Left lobe of liver (tissue), 2 donors: Measurements from ENCODE around the gene STAC2. TPM values are rescaled to one million over a fixed set of nuclear protein-coding genes. Genes with fewer than 3 reads are reported as not detected.

ENCODE experiments used
- ATAC-seq: fragments of 200-7000 bp; cut with Tn5 transposase; one replicate; pipeline ENCODE4 v1.9.1; 2020; ENCODE audit warnings: mild to moderate bottlenecking, moderate library complexity
- DNase-seq: peaks from one replicate; pipeline ENCODE4 v3.0.0-alpha.2; 2020; ENCODE audit warnings: low spot score
- total RNA-seq: library from RNA; stranded (reverse); gene quantifications from one replicate; pipeline ENCODE4 v1.2.1, GENCODE V29; 2021
- donor health status: DM: no; HTN: no; CAD: no; lungs with moderate emphysema.
- donor health status: DM: no; HTN: yes; CAD: no.

Gene STAC2
- total RNA-seq, 1 donor from 2014 or later: not detected

DNA sequence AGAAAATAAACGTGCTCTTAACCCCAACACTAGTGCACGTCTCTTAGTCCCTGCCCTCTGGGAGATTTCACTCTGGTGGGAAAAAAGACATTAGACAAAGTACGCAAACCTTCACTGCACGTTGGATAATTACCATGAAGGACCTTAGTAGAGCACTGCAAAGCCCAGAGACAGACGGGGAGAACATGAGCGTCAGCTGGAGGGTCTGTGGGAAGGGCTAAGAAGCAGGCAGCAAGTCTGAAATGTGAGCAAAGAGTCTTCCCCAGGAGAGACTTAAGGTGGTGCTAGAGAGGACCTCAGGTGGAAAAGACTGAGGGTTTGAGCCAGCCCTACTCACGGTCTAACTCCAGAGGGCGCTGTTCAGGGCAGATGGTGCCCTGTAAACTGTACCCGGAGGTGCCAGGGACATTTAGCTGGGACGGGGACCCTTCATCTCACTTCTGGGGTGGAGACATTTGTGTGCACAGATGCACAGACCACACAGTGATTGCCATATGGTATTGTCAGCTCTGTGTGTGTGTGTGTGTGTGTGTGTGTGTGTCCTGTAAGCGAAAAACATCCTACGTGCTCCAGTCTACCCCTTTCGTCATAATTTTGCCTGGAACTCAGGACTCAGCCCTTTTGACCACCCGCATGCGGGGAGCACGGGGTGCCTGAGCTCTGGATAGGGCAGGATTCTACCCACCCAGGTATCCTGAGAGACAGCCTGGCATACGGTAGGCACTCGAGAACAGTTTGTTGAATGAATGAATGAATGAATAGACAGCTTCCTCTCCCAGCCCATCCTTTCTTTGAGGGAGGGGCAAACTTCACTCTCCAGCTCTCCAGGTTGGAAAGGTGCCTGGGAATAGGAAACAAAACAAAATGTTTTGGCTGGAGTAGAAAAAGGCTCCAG is 10.1 kb upstream of the STAC2 start:
- DNase-seq (no peak), ATAC-seq (peak; percentile 55)

DNA sequence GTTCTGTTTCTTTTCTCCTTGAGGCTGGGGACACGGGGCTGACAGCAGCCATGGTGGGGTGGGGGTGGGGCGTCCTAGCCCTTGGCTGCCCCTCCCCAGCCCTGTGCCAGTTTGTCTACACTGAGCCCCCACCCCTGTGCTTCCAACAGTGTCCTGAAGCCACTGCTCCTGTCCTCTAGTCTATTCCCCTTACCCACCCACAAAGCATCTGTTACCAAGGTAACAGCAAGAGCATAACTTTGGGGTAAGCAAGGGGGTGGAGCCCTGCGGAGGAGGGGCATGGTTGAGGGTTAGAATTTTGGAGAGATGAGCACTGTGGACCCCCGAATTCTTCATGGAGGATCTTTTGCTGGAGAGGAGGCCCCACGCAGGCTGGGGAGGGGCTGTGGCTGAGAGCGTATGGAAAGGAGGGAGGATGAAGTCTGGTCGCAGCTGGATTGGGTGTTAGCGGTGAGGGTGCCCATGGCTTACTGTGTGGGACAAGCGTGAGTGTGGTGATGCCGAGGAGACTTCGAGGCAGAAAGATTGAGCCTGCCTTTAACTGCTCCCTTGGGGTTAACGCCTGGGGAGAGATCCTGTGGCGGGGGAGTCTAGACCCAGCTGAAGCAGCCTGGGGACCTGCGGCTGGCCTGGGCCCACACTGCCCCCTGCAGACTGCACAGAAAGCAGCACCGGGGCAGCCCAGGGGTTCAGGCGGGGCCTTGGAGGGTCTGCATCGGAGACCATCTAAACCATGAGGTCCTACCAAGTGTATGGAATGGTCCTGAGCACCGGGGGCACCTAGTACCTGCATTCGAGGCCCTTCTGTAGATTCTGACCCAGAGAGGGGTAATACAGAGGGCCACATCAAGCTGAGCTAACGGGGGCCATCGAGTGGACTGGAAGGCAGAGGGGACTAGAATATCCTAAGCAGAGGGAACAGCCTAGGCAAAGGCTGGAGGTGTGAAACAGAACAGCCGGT is 6.1 kb upstream of the STAC2 start:
- no peak for DNase-seq

DNA sequence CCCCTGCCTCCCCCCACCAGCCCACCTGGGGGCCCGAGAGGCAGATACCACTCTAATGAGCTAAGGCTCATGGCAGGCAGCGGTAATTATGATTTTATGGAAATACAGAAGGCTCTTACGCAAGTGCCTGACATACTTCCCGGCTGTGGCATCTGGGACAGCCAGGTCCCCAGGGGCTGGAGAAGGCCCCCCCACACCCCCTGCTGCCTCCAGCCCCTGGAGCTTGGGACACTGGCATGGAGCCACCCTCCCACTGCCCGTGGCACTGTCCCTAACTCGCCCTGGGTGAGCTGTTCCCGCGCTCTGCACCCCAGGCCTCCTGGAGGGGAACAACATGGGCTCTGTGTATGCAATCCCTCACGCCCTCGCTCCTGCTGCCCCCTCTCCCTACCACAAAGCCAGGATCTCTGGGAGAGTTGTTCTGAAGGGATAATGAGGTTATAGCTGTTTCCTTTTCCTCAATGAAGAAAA is 5.4 kb upstream of the STAC2 start:
- DNase-seq (no peak), ATAC-seq (no peak)

More for the DNA sequence above, 6.1 kb upstream of the STAC2 start:
- ATAC-seq: peak; percentile 74

DNA sequence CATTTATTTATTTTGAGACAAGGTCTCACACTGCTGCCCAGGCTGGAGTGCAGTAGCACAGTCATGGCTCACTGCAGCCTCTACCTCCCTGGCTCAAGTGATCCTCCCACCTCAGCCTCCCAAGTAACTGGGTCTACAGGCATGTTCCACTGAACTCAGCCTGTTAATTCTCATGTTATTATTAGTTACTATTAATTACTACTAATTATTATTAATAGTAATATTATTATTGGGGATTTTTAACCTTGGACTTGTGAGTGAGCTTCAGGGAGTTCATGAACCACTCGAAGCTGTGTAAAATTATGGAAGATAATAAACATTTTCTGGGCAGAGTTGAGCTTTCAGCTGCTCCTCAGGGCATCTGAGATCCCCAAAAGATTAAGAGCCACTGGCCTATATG is 4.6 kb upstream of the STAC2 start:
- DNase-seq (no peak), ATAC-seq (no peak)

DNA sequence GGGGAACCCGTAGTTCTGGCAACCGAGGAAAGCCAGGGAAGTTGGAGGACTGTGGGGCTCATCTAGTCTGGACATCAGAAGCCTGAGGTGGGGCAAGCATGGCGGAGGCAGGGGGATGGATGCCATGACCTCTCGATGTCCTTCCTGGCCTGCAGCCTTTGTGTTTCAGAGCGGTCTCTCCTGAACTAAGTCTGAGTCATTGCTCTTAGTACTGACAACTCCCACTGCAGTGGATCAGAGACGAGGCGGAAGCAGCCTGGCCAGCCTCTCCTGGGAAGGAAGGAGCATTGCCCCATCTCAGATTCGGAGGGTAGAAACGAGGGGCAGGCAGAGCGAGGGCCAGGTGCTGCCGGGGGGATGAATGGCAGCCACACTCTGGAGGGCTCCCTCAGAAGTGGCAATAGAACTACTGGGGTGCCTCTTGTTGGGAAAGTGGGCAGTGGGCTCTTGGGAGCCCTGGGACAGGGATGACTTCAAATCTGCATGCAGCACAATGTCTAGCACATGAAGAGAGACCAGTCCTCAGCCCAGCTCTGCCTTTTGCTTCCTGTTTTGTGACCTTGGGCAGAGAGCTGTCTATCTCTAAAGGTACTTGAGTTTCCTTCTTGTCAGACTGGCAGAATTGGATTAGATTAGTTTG is 3.6 kb upstream of the STAC2 start:
- DNase-seq: no peak
- no peak for ATAC-seq

DNA sequence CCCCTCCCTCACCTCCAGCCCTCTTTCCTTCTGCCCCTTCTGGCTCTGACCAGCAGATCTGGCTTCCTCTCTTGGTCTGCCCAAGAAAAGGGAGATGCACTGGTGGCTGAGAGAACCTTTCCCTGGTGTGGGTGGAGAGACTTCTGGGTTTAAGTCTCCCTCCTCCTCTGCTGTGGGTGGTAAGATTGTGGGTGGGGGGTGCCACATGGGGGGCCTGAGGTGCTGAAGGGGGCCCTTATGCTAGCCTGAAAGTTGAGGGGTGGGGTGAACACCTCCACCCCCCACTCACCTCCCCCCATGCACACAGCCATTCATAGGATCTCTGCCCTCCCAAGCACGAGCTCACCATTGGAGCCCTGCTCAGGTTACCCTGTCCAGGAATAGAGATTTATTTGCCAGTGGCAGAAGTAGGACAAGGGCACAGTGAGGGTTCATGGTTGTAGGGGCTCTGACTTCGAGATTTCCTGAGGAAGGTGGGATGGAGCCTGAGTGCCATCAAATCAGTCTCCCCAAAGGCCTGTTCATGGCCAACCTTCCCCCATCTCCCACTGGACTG is 1.7 kb upstream of the STAC2 start:
- no peak for ATAC-seq
- DNase-seq: no peak

DNA sequence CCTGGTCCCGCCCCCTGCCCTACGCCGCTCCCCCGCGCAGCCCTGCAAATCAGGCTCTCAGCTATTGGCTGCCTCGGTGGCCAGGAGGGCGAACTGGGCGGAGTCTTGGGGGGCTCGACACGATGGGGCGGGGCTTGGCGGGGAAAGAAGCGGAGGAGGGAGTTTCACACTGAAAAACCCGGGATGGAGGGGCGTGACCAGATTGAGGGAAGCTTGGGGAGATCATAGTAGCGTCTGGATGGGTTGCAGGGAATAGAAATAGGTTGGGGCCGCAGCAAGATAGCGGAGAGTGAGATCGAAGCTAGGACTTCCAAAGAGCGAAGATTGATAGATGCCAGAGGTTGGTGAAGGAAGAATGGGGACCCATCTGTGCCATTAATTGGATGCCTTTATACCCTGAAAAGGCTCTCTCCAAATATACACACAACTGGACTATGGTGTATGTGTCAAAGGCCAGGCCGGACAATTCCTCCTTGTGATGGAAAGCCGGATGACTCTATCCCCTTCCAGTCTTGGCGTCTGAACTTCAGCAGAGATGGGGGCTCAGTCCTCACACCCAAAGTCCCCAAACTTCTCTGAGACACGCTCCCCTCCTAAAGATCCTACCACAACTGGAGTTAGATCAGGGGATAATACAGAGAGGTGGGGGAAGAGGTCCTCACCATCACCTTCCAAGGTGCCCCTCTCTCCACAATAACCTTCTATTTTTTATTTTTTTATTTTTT is 376 bp upstream of the STAC2 start:
- ATAC-seq: peak; percentile 29
- DNase-seq: no peak

DNA sequence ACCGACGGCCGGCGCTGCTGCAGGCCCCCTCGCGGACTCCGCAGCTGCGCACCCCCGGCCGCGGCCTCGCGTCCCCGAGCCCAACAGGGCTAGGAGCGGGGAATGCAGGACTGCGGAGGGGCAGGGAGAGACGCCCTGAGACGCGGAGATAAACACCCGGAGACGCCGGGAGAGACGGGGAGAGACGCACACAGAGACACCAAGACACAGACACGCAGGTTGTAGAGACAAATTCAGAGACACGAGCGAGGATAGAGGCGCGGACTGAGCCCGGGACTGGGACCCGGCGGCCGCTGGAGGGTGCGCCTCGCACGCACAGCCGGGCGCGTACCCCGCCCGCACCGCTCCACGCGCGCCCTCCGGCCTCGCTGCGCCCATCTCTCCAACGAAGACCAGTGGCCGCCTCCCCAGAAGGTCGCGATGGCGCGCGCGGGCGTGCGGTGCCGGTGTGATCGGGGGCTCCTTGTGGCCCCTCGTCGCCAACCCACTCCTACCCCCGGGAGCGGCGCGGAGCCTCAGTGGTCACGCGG is 902 bp downstream of the STAC2 start:
- ATAC-seq (peak; percentile 17), DNase-seq (no peak)

DNA sequence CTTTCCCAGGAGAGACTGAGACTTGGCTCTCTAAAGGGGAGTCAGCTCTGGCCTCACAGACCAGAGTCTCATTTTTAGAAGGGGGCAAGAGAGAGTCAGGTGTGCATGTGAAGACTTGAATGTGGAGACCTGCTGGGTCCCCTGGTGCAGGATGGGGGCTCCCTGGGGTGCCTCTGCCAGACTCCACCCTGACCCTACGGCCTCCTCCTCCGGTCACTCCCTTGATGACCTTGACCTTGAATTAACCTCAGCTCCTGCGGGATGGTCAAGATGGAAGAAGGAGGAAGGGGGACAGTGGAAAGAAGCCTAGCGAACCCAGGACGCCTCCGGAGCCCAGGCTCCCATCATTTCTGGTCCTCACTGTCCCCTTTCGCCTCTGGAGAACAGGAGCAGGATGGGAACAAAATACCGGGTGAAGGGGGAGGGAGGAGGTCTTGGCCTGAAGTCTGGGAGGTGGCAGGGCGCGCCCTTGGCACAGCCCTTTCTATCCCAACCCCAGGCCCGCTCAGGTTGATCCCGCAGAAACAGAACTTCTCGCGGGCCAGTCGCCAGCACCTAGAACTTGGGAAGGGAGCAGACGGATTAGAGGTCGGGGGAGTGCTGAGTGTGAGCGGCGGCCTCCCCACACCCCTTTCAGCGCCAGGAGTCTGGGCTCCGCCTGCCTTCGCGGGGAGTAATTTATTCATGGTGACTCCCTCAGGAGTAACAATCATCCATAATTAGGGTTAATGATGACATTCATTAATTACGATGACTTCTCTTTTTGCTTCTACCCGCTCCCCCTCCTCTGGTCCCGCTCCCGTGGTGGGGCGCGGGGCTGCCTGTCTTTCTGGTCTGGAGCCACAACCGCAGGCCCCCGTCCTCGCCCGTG is 1.6 kb downstream of the STAC2 start:
- ATAC-seq (no peak), DNase-seq (no peak)

DNA sequence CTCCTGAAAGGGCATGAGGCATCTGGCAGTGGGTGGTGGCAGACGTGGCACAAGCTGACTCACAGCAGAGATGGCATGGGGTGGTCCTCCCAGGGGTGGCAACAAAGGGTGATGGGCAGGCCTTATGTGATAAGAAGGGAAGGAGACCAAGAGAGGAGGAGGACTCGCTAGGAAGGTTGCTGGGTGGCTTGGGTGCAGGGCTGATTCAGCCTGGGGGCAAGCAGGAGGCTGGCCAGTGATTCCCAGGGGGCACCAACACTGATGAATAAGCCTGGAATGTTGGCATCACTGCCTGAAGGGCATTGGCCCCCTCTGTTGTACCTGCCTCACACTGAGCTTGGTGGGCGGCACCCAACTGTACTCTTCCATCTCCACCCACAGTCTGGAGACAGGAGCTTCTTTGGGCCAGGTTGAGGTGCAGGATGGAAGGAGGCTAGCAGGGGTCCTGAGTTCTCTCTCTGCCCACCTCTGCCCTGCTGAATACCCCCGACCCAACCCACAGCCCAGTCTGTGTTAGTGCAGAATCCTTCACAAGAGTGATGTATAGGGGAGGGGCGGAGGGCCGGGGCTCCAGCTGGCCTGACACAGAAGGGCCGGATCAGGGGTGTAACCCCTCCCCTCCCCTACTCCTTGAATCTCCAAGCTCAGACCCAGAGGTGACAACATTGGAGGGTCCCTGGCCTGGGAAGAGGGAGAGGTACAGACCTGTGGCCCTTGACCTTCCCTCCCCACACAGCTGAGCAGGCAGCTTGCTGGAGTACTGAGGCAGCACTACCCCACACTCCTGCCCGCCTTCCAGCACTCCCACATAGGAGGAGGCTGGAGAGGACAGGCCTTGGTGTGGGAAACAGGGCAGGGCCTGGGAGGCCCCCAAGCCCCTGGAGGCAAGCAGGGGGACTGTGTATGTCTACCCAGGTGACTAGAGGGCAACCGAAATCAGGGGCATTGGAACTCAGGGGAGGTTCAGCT is 2.6 kb downstream of the STAC2 start:
- DNase-seq (no peak), ATAC-seq (no peak)

DNA sequence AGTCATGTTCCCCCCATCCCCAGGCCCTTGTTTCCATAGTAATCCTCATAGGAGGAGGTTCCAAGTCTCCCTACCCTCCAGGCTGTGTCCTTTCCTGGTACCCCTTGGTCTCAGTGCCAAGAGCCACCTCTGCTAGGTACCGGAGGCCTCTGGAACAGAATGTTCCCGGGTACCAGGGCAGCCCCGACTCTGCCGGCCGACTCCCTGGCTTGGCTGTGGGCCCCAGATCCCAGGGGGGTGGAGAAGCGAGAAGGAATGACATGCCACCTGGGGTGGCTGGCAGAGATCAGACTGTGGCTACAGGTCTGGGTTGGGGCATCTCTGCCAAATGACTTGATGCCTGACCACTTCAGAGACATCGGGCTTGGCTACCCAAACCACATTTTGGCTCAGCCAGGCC is 3.6 kb downstream of the STAC2 start:
- ATAC-seq: no peak
- no peak for DNase-seq

DNA sequence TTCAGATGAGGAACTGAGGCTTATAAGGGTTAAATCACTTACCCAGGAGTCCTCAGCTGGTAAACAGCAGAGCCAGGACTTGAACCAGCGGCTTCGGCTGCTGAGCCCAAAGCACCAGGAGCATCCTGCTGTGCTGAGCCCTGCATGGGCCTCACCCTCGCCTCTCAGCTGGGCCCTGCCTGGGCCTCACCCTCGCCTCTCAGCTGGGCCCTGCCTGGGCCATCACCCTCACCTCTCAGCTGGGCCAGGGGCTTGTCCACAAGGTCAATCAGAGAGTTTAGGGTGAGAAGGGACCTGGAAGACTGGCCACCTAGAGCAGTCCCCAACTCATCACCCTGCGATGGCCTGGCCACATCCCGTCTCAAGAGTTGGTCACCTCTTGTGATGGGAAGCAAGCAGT is 4.2 kb downstream of the STAC2 start:
- ATAC-seq (no peak), DNase-seq (no peak)

DNA sequence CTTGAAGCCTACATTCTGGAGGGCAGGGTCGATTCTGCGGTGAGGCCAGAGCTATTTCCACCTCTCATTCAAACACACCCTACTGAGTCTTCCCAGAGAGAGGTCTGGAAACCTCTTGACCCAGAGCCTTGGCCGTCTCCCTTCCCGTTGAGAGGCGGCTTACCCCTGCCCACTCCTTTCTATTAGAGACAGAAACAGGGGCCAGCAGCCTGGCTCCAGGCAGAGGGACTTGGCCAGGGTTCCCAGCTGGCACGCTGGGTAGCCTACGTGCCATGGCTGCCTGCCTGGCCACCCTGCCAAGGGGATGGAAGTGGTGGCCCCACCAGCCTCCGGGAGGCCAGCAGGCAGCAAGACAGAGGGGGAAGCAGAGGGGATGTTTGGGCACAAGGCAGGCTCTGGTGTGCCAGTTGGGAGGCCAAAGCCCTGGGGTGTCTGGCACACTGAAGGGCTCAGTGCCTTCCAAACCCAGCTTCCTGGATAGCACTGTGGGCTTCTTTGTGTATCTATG is 6.0 kb downstream of the STAC2 start:
- DNase-seq (no peak), ATAC-seq (peak; percentile 55)

DNA sequence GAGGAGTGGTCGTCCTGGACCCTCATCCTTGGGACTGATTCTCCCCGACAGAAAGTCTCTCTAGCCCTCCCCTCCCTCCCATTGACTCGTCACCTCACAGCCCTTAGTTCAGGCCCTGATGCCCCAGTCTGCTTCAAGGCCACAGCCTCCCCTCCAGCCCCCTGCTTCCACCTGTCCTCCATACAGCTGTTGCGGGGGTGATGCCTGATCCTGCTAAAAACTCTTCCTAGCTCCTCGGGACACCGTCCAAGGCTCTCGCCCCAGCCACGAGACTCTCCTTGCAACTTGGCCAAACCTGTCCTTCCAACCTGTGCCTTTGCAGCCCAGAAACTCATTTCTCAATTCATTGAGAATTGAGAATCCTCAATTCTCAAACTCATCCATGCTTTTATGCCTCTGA is 6.8 kb downstream of the STAC2 start:
- DNase-seq (no peak), ATAC-seq (no peak)

DNA sequence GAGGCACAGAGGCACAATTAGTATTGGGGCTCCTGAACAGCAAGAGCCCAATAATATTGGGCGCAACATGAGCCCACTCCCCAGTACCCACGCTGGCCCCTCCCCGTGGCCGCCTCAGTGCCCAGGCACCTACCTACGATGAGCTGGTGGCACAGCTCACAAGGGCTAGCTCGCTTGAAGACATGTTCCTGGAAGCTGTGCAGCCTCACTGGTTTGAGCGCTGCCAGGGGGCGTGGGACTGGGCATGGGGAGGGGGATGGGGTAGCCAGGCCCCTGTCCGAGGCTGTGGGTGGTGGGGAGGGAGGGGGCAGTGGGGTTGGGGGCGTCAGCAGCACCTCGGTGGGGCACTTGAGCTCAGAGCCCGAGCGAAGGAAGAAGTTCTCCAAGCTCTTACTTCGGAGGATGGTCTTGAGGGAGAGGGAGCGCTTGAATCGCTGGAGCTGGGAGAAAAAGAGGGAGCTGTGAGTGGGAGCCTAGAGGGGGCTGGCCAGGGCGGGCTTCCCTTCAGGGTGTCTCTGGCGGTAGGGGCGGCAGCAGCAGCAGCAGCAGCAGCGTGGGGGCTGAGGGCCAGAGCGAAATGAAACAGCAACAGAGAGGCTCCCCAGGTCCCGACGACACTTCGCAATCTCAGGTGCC is 7.9 kb downstream of the STAC2 start:
- DNase-seq (no peak), ATAC-seq (no peak)

DNA sequence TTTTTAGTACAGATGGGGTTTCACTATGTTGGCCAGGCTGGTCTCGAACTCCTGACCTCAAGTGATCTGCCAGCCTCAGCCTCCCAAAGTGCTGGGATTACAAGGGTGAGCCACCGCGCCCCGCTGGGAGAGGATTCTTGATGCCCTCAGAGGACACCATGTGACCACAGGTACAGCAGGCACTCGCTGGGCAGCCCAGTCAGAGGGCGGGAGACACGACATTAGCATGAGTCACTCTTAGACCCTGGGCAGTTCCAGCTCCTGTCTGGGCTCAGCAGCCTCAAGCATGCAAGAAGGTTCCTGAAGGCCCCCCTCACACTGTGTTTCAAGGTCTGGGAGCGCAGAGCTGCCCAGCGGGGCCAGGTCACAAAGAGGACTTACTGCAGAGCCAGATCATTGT is 11.9 kb downstream of the STAC2 start:
- no peak for ATAC-seq
- DNase-seq: no peak

DNA sequence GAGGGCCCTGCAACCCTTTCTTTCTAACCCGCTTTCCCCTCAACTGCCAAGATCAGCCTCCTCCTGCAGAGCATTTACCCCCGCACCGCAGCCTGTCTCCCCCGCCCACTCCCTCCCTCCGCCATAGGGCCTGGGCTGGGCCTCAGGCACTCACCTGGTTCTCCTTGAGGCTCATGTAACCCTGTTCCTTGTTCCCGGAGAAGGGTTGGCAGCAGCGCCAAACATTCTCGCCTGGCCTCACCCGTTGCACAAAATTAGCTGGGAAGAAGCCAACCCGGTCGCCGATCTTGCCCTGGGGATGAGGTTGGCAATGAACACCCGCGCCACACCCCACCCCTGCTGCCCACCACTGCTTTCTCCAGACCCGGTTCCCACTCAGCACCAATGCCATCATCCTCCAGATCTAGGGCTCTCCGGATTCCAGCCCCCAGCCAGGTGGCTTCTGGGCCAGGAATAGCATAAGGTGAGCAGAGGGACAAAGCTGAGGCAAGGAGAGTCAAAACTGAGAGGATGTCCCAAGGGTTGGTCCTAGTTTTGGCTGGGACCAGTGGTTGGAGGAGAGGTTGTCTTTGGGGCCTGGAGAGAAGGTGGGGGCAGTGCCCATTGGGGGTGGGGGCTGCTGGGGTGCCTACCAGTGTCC is 12.8 kb downstream of the STAC2 start:
- ATAC-seq (peak; percentile 50), DNase-seq (no peak)
